ENCODE results near the gene SLC6A1.
A peak's percentile ranks its signal among the peaks of the same experiment; 100 is the strongest.

The SLC6A1 gene

GRCh38 chr3:10992017-10992942 is at the start of gene SLC6A1:
Gene SLC6A1, plus strand, starts transcription at chr3:10992748. Its CDS starts 24,464 bp downstream, at chr3:11017212.
- DNase-seq (ENCODE audit: low read depth), result no peak

- DNase-seq (ENCODE audit: low read depth), result no peak
These were observed 47.7 kb upstream of the SLC6A1 start for GRCh38 chr3:10944866-10945265.

GRCh38 chr3:10945683-10946287 is 46.8 kb upstream of the SLC6A1 start:
- DNase-seq (ENCODE audit: low read depth), result peak; percentile 29

GRCh38 chr3:10946526-10946925 is 46.0 kb upstream of the SLC6A1 start:
- no peak for DNase-seq (ENCODE audit: low read depth)

- no peak for DNase-seq (ENCODE audit: low read depth)
These were observed 44.2 kb upstream of the SLC6A1 start for GRCh38 chr3:10948326-10948725.

GRCh38 chr3:10949197-10949596 is 43.4 kb upstream of the SLC6A1 start:
- DNase-seq (ENCODE audit: low read depth), result no peak

- no peak for DNase-seq (ENCODE audit: low read depth)
These were observed 41.9 kb upstream of the SLC6A1 start for GRCh38 chr3:10950476-10951294.

- no peak for DNase-seq (ENCODE audit: low read depth)
These were observed 41.1 kb upstream of the SLC6A1 start for GRCh38 chr3:10951295-10951926.

- no peak for DNase-seq (ENCODE audit: low read depth)
These were observed 40.0 kb upstream of the SLC6A1 start for GRCh38 chr3:10952525-10952924.

GRCh38 chr3:10954740-10955139 is 37.8 kb upstream of the SLC6A1 start:
- DNase-seq (ENCODE audit: low read depth), result no peak

GRCh38 chr3:10955711-10956453 is 36.7 kb upstream of the SLC6A1 start:
- no peak for DNase-seq (ENCODE audit: low read depth)

GRCh38 chr3:10956531-10956930 is 36.0 kb upstream of the SLC6A1 start:
- DNase-seq (ENCODE audit: low read depth), result no peak

- DNase-seq (ENCODE audit: low read depth), result no peak
These were observed 35.6 kb upstream of the SLC6A1 start for GRCh38 chr3:10956986-10957385.

GRCh38 chr3:10957976-10958749 is 34.4 kb upstream of the SLC6A1 start:
- DNase-seq (ENCODE audit: low read depth), result no peak

GRCh38 chr3:10960255-10960654 is 32.3 kb upstream of the SLC6A1 start:
- DNase-seq (ENCODE audit: low read depth), result no peak

- no peak for DNase-seq (ENCODE audit: low read depth)
These were observed 30.6 kb upstream of the SLC6A1 start for GRCh38 chr3:10961921-10962320.

GRCh38 chr3:10962481-10963036 is 30.0 kb upstream of the SLC6A1 start:
- no peak for DNase-seq (ENCODE audit: low read depth)

GRCh38 chr3:10964537-10965167 is 27.9 kb upstream of the SLC6A1 start:
- no peak for DNase-seq (ENCODE audit: low read depth)

GRCh38 chr3:10968401-10968800 is 24.1 kb upstream of the SLC6A1 start:
- DNase-seq (ENCODE audit: low read depth), result no peak
